H9 (cell line): ENCODE results near the gene CYTIP. TPM values are rescaled to one million over a fixed set of nuclear protein-coding genes. Genes with fewer than 3 reads are reported as not detected.

ENCODE experiments used
- DNase-seq: peaks from one replicate; pipeline ENCODE4 v3.0.0-alpha.2; 2017
- H2AFZ ChIP-seq: one replicate; pipeline ENCODE4 v1.6.1; 2013; ENCODE audit warnings: mild to moderate bottlenecking, low read length, control low read depth, moderate library complexity
- H2AK5ac ChIP-seq: 2 replicates; pipeline ENCODE4 v1.6.1; 2013; ENCODE audit warnings: low read length, control low read depth, mixed read lengths; ENCODE audit not compliant: insufficient read length
- H2BK120ac ChIP-seq: one replicate; pipeline ENCODE4 v1.6.1; 2013; ENCODE audit warnings: low read depth, mild to moderate bottlenecking, low read length, control low read depth, inconsistent platforms; ENCODE audit not compliant: poor library complexity, severe bottlenecking
- H2BK12ac ChIP-seq: 2 replicates; pipeline ENCODE4 v1.6.1; 2013; ENCODE audit warnings: low read length, control low read depth, mixed read lengths, low read depth; ENCODE audit not compliant: insufficient read length
- H2BK15ac ChIP-seq: 2 replicates; pipeline ENCODE4 v1.6.1; 2013; ENCODE audit warnings: low read depth, low read length, control low read depth
- H2BK20ac ChIP-seq: one replicate; pipeline ENCODE4 v1.6.1; 2013; ENCODE audit warnings: low read depth, mild to moderate bottlenecking, low read length, control low read depth, inconsistent platforms; ENCODE audit not compliant: poor library complexity, severe bottlenecking
- H2BK5ac ChIP-seq: 2 replicates; pipeline ENCODE4 v1.6.1; 2013; ENCODE audit warnings: low read length, control low read depth, mixed read lengths; ENCODE audit not compliant: insufficient read length
- H3K14ac ChIP-seq: 2 replicates; pipeline ENCODE4 v1.6.1; 2013; ENCODE audit warnings: low read length, control low read depth; ENCODE audit not compliant: insufficient read depth
- H3K18ac ChIP-seq: 2 replicates; pipeline ENCODE4 v1.6.1; 2013; ENCODE audit warnings: low read depth, mild to moderate bottlenecking, mixed read lengths, low read length, control low read depth; ENCODE audit not compliant: insufficient read length
- H3K23ac ChIP-seq: 2 replicates; pipeline ENCODE4 v1.6.1; 2013; ENCODE audit warnings: low read length, control low read depth, mixed read lengths, low read depth; ENCODE audit not compliant: insufficient read length
- H3K23me2 ChIP-seq: 2 replicates; pipeline ENCODE4 v1.6.1; 2013; ENCODE audit warnings: low read depth, mild to moderate bottlenecking, mixed read lengths, low read length, control low read depth; ENCODE audit not compliant: insufficient read length, poor library complexity, severe bottlenecking
- H3K27ac ChIP-seq: 2 replicates; pipeline ENCODE4 v1.5.1; 2013; ENCODE audit warnings: low read length, control low read depth, mixed read lengths, low read depth; ENCODE audit not compliant: insufficient read length
- H3K27me3 ChIP-seq: 2 replicates; pipeline ENCODE4 v1.6.1; 2013; ENCODE audit warnings: low read length, control low read depth, inconsistent platforms; ENCODE audit not compliant: insufficient read depth
- H3K4ac ChIP-seq: 2 replicates; pipeline ENCODE4 v1.6.1; 2013; ENCODE audit warnings: low read depth, mild to moderate bottlenecking, control low read depth, inconsistent platforms, low read length, moderate library complexity
- H3K4me1 ChIP-seq: 2 replicates; pipeline ENCODE4 v1.6.1; 2013; ENCODE audit warnings: low read length, control low read depth, inconsistent platforms; ENCODE audit not compliant: insufficient read depth
- H3K4me2 ChIP-seq: 2 replicates; pipeline ENCODE4 v1.6.1; 2013; ENCODE audit warnings: low read length, control low read depth, mixed read lengths; ENCODE audit not compliant: insufficient read length, insufficient read depth
- H3K56ac ChIP-seq: 2 replicates; pipeline ENCODE4 v1.6.1; 2013; ENCODE audit warnings: low read depth, mild to moderate bottlenecking, mixed read lengths, low read length, control low read depth; ENCODE audit not compliant: insufficient read length
- H3K79me1 ChIP-seq: 2 replicates; pipeline ENCODE4 v1.6.1; 2013; ENCODE audit warnings: low read depth, mild to moderate bottlenecking, moderate library complexity, low read length, control low read depth, inconsistent platforms; ENCODE audit not compliant: insufficient read depth, poor library complexity, severe bottlenecking
- H3K79me2 ChIP-seq: 2 replicates; pipeline ENCODE4 v1.6.1; 2013; ENCODE audit warnings: low read length, control low read depth, inconsistent platforms; ENCODE audit not compliant: insufficient read depth
- H3K9ac ChIP-seq: 2 replicates; pipeline ENCODE4 v1.6.1; 2013; ENCODE audit warnings: low read length, control low read depth, mixed read lengths; ENCODE audit not compliant: insufficient read length; ENCODE audit errors: extremely low read depth
- H3K9me3 ChIP-seq: one replicate; pipeline ENCODE4 v1.6.1; 2013; ENCODE audit warnings: low read depth, low read length, inconsistent platforms; ENCODE audit not compliant: control insufficient read depth
- H3T11ph ChIP-seq: one replicate; pipeline ENCODE4 v1.6.1; 2013; ENCODE audit warnings: mild to moderate bottlenecking, low read length, control low read depth, inconsistent platforms
- H4K20me1 ChIP-seq: one replicate; pipeline ENCODE4 v1.6.1; 2013; ENCODE audit not compliant: control insufficient read depth, insufficient read length, insufficient read depth
- H4K5ac ChIP-seq: 2 replicates; pipeline ENCODE4 v1.6.1; 2013; ENCODE audit warnings: low read depth, mild to moderate bottlenecking, mixed read lengths, low read length, control low read depth; ENCODE audit not compliant: insufficient read length
- H4K8ac ChIP-seq: replicated peaks from 2 replicates; pipeline ENCODE4 v1.6.1; 2013; ENCODE audit warnings: low read length, control low read depth, mixed read lengths, low read depth; ENCODE audit not compliant: insufficient read length
- H4K91ac ChIP-seq: 2 replicates; pipeline ENCODE4 v1.6.1; 2013; ENCODE audit warnings: low read depth, mild to moderate bottlenecking, moderate library complexity, mixed read lengths, low read length, control low read depth; ENCODE audit not compliant: insufficient read length
- H3K27ac Mint-ChIP-seq, 3 experiments: 2 replicates in 2 of 3; 3 replicates in 1 of 3; pipeline ENCODE4 v1.8.0; 2020 to 2021; ENCODE audit warnings: mixed read lengths in 3 of 3, mild to moderate bottlenecking in 1 of 3, moderate library complexity in 1 of 3
- H3K27me3 Mint-ChIP-seq: 2 replicates; pipeline ENCODE4 v1.8.0; 2021; ENCODE audit warnings: low read depth, mild to moderate bottlenecking, moderate library complexity, mixed read lengths
- H3K36me3 Mint-ChIP-seq, 3 experiments: 2 replicates in 2 of 3; 3 replicates in 1 of 3; pipeline ENCODE4 v1.8.0; 2020 to 2021; ENCODE audit warnings: low read depth in 3 of 3, mixed read lengths in 3 of 3; ENCODE audit not compliant: insufficient read depth in 1 of 3
- H3K4me1 Mint-ChIP-seq, 2 experiments: 2 replicates each; pipeline ENCODE4 v1.8.0; 2020; ENCODE audit warnings: mixed read lengths in 2 of 2
- H3K4me3 Mint-ChIP-seq, 2 experiments: 2 replicates in 1 of 2; 3 replicates in 1 of 2; pipeline ENCODE4 v1.8.0; 2020 to 2021; ENCODE audit warnings: mild to moderate bottlenecking in 2 of 2, mixed read lengths in 2 of 2, moderate library complexity in 1 of 2
- H3K9me3 Mint-ChIP-seq, 2 experiments: 2 replicates in 1 of 2; 3 replicates in 1 of 2; pipeline ENCODE4 v1.8.0; 2020; ENCODE audit warnings: mild to moderate bottlenecking in 2 of 2, mixed read lengths in 2 of 2, moderate library complexity in 1 of 2
- CTCF ChIP-seq: fragments of 200-600 bp; sonication (generic); conservative IDR thresholded peaks from 3 replicates; pipeline ENCODE4 v1.8.0; 2021; ENCODE audit warnings: antibody characterized with exemption, mild to moderate bottlenecking
- WGBS: extraction: QIAGEN DNeasy Blood & Tissue Kit; methylation state at CpG from one replicate; pipeline ENCODE4 v1.1.7; 2013; ENCODE audit warnings: missing lambda C conversion rate, low lambda C conversion rate, mixed read lengths; ENCODE audit not compliant: insufficient read length; ENCODE audit errors: extremely low coverage; 5-methylcytosine and 5-hydroxymethylcytosine counted together
- total RNA-seq: library from RNA; stranded (reverse); gene quantifications from 2 replicates; pipeline ENCODE4 v1.2.1, GENCODE V29; 2021

CYTIP gene
- total RNA-seq, 1 experiment from 2014 or later = 0.28 TPM

GRCh38 chr2:157489983-157490382, 46.1 kb upstream of the CYTIP start:
- no peaks in the 10 kb centered on the region for H3K9me3 Mint-ChIP-seq
- no peaks in the 10 kb centered on the region for H3K4me1 ChIP-seq
- no peak overlapping the region for H2BK12ac ChIP-seq
- no peak overlapping the region for H4K5ac ChIP-seq
- no peak overlapping the region for H3K4ac ChIP-seq
- no peaks in the 10 kb centered on the region for H3K9me3 ChIP-seq
- no peaks in the 10 kb centered on the region for H3K36me3 Mint-ChIP-seq
- no peaks in the 10 kb centered on the region for H3K27me3 Mint-ChIP-seq
- no peaks in the 10 kb centered on the region for H3K27me3 ChIP-seq
- H2AFZ ChIP-seq = no peak overlapping the region
- no peak overlapping the region for H2BK5ac ChIP-seq
- H2BK120ac ChIP-seq = no peak overlapping the region
- H3K4me1 Mint-ChIP-seq = peaks cover 4 to 7% of the 10 kb centered on the region in 2 experiments; a peak in 3 of 4 replicates
- no peak for TF ChIP-seq CTCF
- H3K9ac ChIP-seq = no peak overlapping the region
- H3K27ac ChIP-seq = no peak overlapping the region
- H3K27ac Mint-ChIP-seq = no peak overlapping the region
- no peak overlapping the region for H2BK20ac ChIP-seq
- H3K79me1 ChIP-seq = no peaks in the 10 kb centered on the region
- no peak overlapping the region for H2AK5ac ChIP-seq
- no CpG with 5 or more reads among the region's 1 CpG for whole genome bisulfite sequencing
- no peaks in the 10 kb centered on the region for H3K23me2 ChIP-seq
- H2BK15ac ChIP-seq = no peak overlapping the region
- no peak overlapping the region for H3K14ac ChIP-seq
- H3T11ph ChIP-seq = no peak overlapping the region
- no peak overlapping the region for H3K23ac ChIP-seq
- H4K91ac ChIP-seq = no peak overlapping the region
- H3K56ac ChIP-seq = no peak overlapping the region
- H4K20me1 ChIP-seq = no peaks in the 10 kb centered on the region
- no peaks in the 10 kb centered on the region for H3K79me2 ChIP-seq
- H3K4me2 ChIP-seq = no peak overlapping the region
- H3K4me3 Mint-ChIP-seq = no peak overlapping the region
- no peak for DNase-seq
- H4K8ac ChIP-seq = no peak overlapping the region
- no peak overlapping the region for H3K18ac ChIP-seq
